Bone marrow (tissue), 2 donors: Measurements from ENCODE around the gene AKAP8L.

Source experiments
- DNase-seq, 2 donors: peaks; one replicate each; lab custom pipeline; 2025; lab: John Stamatoyannopoulos, UW

AKAP8L gene, protein sequence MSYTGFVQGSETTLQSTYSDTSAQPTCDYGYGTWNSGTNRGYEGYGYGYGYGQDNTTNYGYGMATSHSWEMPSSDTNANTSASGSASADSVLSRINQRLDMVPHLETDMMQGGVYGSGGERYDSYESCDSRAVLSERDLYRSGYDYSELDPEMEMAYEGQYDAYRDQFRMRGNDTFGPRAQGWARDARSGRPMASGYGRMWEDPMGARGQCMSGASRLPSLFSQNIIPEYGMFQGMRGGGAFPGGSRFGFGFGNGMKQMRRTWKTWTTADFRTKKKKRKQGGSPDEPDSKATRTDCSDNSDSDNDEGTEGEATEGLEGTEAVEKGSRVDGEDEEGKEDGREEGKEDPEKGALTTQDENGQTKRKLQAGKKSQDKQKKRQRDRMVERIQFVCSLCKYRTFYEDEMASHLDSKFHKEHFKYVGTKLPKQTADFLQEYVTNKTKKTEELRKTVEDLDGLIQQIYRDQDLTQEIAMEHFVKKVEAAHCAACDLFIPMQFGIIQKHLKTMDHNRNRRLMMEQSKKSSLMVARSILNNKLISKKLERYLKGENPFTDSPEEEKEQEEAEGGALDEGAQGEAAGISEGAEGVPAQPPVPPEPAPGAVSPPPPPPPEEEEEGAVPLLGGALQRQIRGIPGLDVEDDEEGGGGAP

GRCh38 chr19:15418579-15419412, at the start of gene AKAP8L:
Gene AKAP8L (minus strand): TSS chr19:15418988. CDS start chr19:15418923, 65 bp downstream.
- peak; percentile 88 to 100 for DNase-seq

DNA sequence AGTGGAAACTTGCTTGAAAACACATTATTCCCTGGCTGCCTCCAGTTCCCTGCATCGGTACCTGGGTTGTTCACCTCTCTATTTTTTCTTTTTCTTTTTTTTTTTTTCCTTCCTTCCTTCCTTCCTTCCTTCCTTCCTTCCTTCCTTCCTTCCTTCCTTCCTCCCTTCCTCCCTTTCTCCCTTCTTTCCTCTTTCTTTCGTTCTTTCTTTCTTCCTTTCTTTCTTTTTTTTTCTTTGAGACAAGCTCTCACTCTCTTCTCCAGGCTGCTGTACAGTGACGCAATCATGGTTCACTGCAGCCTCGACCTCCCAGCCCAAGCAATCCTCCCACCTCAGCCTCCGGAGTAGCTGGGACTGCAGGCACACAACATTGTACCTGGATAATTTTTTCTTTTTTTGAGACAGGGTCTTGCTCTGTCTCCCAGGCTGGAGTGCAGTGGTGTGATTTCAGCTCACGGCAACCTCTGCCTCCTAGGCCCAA, 49.0 kb upstream of the AKAP8L start:
- DNase-seq: no peak

GRCh38 chr19:15466851-15467733, 48.3 kb upstream of the AKAP8L start:
- peak in 1 of 2 donors; percentile 99 for DNase-seq

DNA sequence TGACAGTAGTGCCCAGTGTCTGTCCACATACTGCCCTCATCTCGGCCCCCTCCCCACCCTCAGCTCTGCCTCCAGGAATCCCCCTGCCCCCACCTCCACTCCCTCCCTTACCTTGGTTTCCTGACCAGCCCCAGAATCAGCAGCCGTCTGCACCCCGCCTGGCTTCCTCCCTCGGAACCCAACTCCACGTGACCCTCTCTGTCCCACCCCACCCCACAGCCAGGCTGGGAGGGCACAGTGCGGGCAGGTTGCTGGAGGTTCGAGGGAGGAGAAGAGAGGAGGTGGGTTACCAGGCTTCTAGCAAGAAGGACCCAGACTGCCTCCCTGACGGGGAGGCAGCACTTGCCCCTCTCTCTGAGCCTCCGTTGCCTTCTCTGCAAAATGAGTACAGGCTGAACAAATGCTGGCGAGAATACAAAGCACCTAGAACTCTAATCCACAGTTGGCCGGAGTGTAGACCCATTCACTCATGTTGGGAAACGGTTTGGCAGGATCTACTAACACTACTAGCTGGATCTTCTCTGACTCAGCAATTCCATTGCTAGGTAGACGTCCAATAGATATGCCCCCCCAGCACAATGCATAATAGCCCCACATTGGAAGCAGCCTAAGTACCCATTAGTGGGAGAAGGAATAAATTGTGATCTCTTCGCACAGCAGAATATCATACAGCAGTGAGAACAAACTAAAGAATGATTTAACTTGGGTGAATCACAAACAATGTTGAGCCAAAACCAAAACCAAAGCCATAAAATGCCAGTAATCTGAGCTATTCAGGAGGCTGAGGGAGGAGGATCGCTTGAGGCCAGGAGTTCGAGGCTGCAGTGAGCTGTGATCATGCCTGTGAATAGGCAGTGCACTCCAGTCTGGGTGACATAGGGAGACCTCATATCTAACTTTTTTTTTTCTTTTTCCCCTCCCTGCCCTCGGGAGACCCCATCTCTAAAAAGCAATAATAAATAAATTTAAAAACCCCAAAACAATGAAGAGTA, 45.9 kb upstream of the AKAP8L start, which contains the start of gene RASAL3:
Gene RASAL3, minus strand, starts transcription at position 151 of the 992 bp plus-strand sequence. CDS start 186 bp downstream, outside the sequence.
- peak in 1 of 2 donors; percentile 78 for DNase-seq

GRCh38 chr19:15463861-15464371, 45.1 kb upstream of the AKAP8L start:
- DNase-seq: peak; percentile 22 to 83

DNA sequence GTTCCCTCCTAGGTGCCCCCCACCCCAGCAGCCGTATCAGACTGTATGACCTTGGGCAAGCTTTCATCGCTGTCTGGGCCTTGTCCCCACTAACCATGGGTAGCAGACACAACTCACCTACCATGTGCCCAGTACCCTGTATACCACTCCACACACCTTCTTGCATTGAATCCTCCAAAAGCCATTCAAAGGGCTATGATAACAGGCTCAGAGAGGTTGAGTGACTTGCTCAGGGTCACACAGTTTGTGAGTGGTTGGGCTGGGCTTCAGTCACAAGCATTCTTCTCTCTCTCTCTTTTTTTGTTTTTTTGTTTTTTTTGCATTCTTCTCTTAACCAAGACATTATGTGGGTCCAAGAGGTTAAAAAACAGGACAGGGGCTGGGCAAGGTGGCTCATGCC, 42.9 kb upstream of the AKAP8L start:
- DNase-seq: no peak

GRCh38 chr19:15457701-15458484, 39.1 kb upstream of the AKAP8L start:
- DNase-seq: no peak

DNA sequence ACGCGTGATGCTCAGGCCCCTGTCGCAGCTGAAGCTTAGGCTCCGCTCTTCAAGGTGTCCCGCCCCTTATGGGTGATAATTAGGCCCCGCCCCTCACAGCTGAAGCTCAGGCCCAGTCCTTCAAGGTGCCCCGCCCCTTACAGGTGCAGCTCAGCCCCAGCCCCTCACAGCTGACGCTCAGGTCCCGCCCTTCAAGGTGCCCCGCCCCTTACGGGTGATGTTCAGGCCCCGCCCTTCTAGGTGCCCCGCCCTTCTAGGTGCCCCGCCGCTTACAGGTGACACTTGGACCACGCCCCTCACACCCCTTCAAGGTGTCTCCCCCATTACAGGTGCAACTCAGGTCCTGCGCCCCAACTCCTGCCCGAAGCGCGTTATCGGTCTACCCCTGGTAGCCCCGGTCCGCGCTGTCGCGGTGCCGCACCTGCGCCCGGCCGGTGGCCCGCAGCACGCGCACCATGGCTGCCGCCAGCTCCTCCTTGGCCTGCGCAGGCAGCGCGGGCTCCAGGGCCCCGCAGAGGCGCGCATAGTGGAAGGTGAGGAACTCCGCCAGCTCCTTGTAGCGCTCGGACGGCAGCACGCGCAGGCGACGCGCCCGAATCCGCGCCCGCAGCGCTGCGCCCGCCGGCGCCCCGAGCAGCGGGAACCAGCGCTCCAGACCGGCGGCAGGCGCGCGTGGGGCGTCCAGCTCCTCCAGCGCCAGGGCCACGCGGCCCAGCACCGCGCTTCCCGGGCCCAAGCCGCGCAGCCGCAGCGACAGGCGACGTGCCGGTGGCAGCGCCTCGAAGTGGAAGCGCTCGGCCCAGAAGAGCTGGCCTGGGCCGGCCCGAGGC, 38.3 kb upstream of the AKAP8L start:
- no peak for DNase-seq

GRCh38 chr19:15456441-15456840, 37.7 kb upstream of the AKAP8L start:
- DNase-seq: no peak

DNA sequence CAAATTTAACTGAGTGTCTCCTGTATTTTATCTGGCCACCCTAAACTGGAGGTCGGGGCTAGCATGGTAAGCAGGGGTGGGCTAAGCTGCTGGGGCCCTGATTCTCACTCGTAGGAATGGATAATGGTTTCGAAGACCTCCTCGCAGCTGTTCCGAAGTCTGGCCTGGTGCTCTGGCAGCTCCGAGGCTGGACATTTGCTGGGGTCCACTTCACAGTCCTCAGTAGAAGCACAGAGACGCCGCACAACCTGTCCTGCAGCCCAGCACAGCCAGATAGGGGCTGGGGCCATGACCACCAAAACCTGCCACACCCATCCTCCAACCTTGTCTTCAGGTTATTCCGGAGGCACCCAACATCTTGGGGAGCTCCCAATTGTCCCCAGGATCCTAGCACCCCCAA, 37.2 kb upstream of the AKAP8L start:
- DNase-seq: no peak

DNA sequence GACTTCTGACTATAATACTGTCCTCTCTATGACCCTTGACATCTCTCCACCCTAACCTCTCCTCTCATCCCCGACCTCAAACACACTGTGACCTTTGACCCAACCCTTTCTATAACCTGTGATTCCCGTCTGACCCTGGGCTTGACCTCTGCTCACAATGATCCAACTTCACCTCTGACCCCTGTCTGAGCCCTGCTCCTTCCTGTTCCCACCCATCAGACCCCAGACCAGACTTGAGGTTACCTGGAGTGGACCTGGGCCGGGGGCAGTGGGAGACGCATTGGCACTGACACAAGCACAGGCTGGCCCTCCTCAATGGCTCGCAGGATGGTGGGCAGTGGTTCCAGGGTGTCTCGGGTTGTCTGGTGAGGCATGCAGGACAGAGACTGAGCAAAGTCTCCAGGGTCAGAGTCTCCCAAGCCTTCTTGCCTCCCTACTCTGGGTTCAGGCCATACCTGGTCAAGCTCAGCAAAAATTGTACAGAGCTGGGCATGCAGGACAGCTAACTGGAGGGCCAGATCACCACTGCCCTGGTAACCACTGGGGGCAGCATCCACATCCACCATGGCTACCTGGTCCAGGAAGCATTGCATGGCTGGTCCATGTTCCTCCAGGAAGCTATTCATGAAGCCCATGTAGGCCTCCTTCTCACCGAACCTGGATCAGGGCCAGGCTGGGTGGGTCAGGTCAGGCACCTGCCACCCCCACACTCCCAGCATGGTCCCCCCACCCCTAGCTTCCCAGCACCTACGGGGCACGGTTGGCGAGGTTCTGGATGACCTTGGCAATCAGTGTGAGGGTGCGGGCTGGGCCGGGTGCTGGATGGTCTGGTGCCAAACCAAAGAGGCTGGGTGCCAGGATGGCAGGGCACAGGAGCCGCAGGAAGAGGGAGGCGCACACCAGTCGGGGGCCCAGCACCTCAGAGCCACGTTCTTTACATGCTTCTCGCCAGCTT, 35.4 kb upstream of the AKAP8L start:
- DNase-seq: no peak

GRCh38 chr19:15453091-15453578, 34.3 kb upstream of the AKAP8L start:
- no peak for DNase-seq

DNA sequence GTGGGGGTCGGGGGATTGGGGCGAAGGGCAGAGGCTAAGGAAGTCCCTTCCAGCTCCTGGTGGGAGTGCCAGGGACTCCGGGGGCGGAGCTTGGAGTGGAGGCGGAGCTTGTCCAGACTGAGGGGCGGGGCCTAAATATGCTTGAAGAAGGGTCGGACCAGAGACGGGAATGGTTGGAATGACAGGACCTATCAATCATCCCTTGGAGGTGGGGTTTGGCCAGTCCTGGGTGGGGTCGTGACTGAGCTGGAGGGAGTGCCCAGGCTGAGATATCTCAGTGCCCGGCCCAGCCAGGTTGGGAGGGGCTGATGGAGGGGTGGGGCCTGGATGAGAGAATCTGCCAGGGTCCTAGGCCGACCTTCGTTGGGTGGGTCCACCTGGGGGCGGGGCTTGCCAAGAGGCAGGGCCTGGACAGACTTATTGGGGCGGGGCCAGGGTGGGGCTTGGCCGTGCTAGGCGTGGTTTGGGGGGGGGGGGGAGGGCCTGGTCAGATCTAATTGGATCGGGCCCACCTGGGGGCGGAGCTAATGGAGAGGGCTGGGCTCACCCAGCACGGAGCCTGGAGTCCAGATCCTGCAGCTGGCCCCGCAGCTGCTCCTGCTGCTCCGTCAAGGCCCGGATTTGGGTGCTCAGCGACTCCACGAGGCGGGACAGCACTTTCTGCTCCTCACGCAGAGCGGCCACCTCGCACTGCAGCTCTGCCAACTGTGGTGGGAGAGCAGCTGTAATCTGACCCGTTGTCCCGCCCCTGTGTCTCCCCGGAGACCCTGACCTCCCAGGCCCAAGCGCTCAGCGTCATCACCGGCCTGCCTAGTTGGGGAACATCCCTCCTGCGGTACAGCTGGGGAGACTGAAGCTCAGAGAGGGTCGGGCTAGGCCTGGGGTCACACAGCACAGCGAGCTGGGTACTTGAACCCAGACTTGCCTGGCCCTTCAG, 33.6 kb upstream of the AKAP8L start:
- DNase-seq: no peak

DNA sequence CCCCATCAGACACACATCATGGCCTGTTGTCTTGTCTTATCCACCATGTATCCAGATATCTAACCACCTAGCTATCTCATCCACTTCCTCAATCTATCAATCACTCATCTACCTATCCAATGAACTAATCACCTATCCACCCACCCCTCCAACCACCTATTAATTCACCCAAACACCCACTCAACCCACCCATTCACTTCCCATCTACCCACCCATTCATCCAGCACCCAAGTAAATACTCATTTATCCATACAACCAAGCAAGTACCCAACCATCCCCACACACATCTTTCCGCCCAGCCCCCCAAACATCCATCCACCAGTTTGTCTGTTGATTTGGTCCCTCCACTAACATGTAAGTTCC, 31.7 kb upstream of the AKAP8L start:
- no peak for DNase-seq
